Type B pancreatic cell (in vitro differentiated cells): ENCODE measurements around the gene TRMT61B. TPM values are rescaled to one million over a fixed set of nuclear protein-coding genes. Genes with fewer than 3 reads are reported as not detected.
A peak's percentile ranks its signal among the peaks of the same experiment; 100 is the strongest.

Experiments used
- DNase-seq: peaks from one replicate; pipeline ENCODE4 v3.0.0; 2021; ENCODE audit warnings: mixed read lengths; ENCODE audit not compliant: unreplicated experiment; ENCODE audit errors: extremely low spot score
- H3K27ac Mint-ChIP-seq: 2 replicates; pipeline ENCODE4 v1.8.0; 2021; ENCODE audit warnings: mild to moderate bottlenecking, mixed read lengths
- H3K27me3 Mint-ChIP-seq: 2 replicates; pipeline ENCODE4 v1.8.0; 2021; ENCODE audit warnings: mixed read lengths
- H3K36me3 Mint-ChIP-seq: 2 replicates; pipeline ENCODE4 v1.8.0; 2021; ENCODE audit warnings: mixed read lengths
- H3K4me1 Mint-ChIP-seq: one replicate; pipeline ENCODE4 v1.8.0; 2021; ENCODE audit warnings: mixed read lengths; ENCODE audit not compliant: unreplicated experiment
- H3K4me3 Mint-ChIP-seq: 2 replicates; pipeline ENCODE4 v1.8.0; 2021; ENCODE audit warnings: mild to moderate bottlenecking, mixed read lengths
- H3K9me3 Mint-ChIP-seq: 2 replicates; pipeline ENCODE4 v1.8.0; 2021; ENCODE audit warnings: mixed read lengths
- CTCF ChIP-seq: fragments of 200-600 bp; sonication (generic); conservative IDR thresholded peaks from 2 replicates; pipeline ENCODE4 v1.5.0; 2021; ENCODE audit warnings: antibody characterized with exemption, mild to moderate bottlenecking
- total RNA-seq: library from RNA; stranded (reverse); gene quantifications from 2 replicates; pipeline ENCODE4 v1.2.1, GENCODE V29; 2021; ENCODE audit warnings: low replicate concordance

Gene TRMT61B
- total RNA-seq, 1 donor from 2014 or later: 20.7 TPM

- Mint-ChIP-seq H3K27me3 (no peaks in the 10 kb centered on the region), H3K36me3 (peaks cover 13% of the 10 kb centered on the region), H3K4me3 (peak overlapping the region; percentile 77), H3K27ac (no peak overlapping the region), H3K9me3 (no peaks in the 10 kb centered on the region), H3K4me1 (peaks cover 26% of the 10 kb centered on the region)
- TF ChIP-seq CTCF: no peak
- DNase-seq: no peak
Observed at GRCh38 chr2:28868611-28869010, 1.5 kb downstream of the TRMT61B start.

- H3K4me1 Mint-ChIP-seq: no peaks in the 10 kb centered on the region
- H3K36me3 Mint-ChIP-seq: peaks cover 21% of the 10 kb centered on the region
- H3K4me3 Mint-ChIP-seq: no peak overlapping the region
- no peak for TF ChIP-seq CTCF
- DNase-seq: no peak
- no peaks in the 10 kb centered on the region for H3K27me3 Mint-ChIP-seq
- H3K27ac Mint-ChIP-seq: no peak overlapping the region
- H3K9me3 Mint-ChIP-seq: no peaks in the 10 kb centered on the region
Observed at GRCh38 chr2:28855977-28856376, 14.1 kb downstream of the TRMT61B start.

- Mint-ChIP-seq H3K27ac (no peak overlapping the region), H3K4me1 (no peaks in the 10 kb centered on the region), H3K36me3 (peaks cover 16% of the 10 kb centered on the region), H3K27me3 (no peaks in the 10 kb centered on the region), H3K4me3 (no peak overlapping the region), H3K9me3 (no peaks in the 10 kb centered on the region)
- DNase-seq: no peak
- TF ChIP-seq CTCF: no peak
Observed at GRCh38 chr2:28855193-28855592, 14.9 kb downstream of the TRMT61B start.

GRCh38 chr2:28842042-28842441, 28.1 kb downstream of the TRMT61B start:
- no peaks in the 10 kb centered on the region for H3K4me1 Mint-ChIP-seq
- TF ChIP-seq CTCF: no peak
- H3K27ac Mint-ChIP-seq: no peak overlapping the region
- no peaks in the 10 kb centered on the region for H3K36me3 Mint-ChIP-seq
- H3K27me3 Mint-ChIP-seq: no peaks in the 10 kb centered on the region
- no peak overlapping the region for H3K4me3 Mint-ChIP-seq
- H3K9me3 Mint-ChIP-seq: no peaks in the 10 kb centered on the region
- no peak for DNase-seq

- Mint-ChIP-seq H3K4me3 (no peak overlapping the region), H3K4me1 (no peaks in the 10 kb centered on the region), H3K27ac (no peak overlapping the region), H3K27me3 (no peaks in the 10 kb centered on the region), H3K36me3 (no peaks in the 10 kb centered on the region), H3K9me3 (no peaks in the 10 kb centered on the region)
- no peak for DNase-seq
- no peak for TF ChIP-seq CTCF
Observed at GRCh38 chr2:28838971-28839370, 31.1 kb downstream of the TRMT61B start.

- Mint-ChIP-seq H3K4me3 (no peak overlapping the region), H3K9me3 (no peaks in the 10 kb centered on the region), H3K4me1 (no peaks in the 10 kb centered on the region), H3K36me3 (no peaks in the 10 kb centered on the region), H3K27ac (no peak overlapping the region), H3K27me3 (no peaks in the 10 kb centered on the region)
- no peak for TF ChIP-seq CTCF
- no peak for DNase-seq
Observed at GRCh38 chr2:28835781-28836180, 34.3 kb downstream of the TRMT61B start.
